Adrenal gland (tissue), 12 donors: ENCODE results near the gene TNNT2. TPM values are rescaled to one million over a fixed set of nuclear protein-coding genes. Genes with fewer than 3 reads are reported as not detected.

Source experiments
- DNase-seq, 7 donors: peaks; one replicate each; pipeline ENCODE4 v3.0.0-alpha.2; 2019 to 2020
- H3K27ac ChIP-seq, 5 donors: fragments of 200-600 bp; sonication (generic) in 4 of 5; 1 replicate in 3 of 5; 2 replicates in 2 of 5; pipeline versions ENCODE4 v1.5.1 to v1.8.0; 2016 to 2020; ENCODE audit warnings: mild to moderate bottlenecking in 1 of 5
- H3K27me3 ChIP-seq: fragments of 200-600 bp; 2 replicates; pipeline ENCODE4 v1.8.0; 2021
- H3K36me3 ChIP-seq, 2 donors: fragments of 200-600 bp; replicated peaks in 1 of 2; 1 replicate in 1 of 2; 2 replicates in 1 of 2; pipeline versions ENCODE4 v1.5.1 to v1.8.0; 2018 to 2022
- H3K4me1 ChIP-seq, 2 donors: fragments of 200-600 bp; replicated peaks in 1 of 2; 1 replicate in 1 of 2; 2 replicates in 1 of 2; pipeline versions ENCODE4 v1.5.1 to v1.8.0; 2018 to 2021
- H3K4me3 ChIP-seq, 4 donors: fragments of 200-600 bp; sonication (generic) in 3 of 4; one replicate each; pipeline ENCODE4 v1.5.1; 2016 to 2018
- H3K9me3 ChIP-seq, 3 donors: fragments of 200-600 bp; sonication (generic) in 1 of 3; replicated peaks in 1 of 3; 1 replicate in 2 of 3; 2 replicates in 1 of 3; pipeline versions ENCODE4 v1.5.1 to v1.8.0; 2016 to 2021
- POLR2A ChIP-seq, 2 donors: fragments of 450-650 bp; IDR thresholded peaks; one replicate each; pipeline ENCODE4 v1.6.1; 2017; ENCODE audit warnings: antibody characterized with exemption in 2 of 2, mild to moderate bottlenecking in 2 of 2, moderate library complexity in 1 of 2
- WGBS, 4 donors: extraction: QIAGEN DNeasy Blood & Tissue Kit in 2 of 4; methylation state at CpG; one replicate each; pipeline versions ENCODE4 v1.1.5 to v1.1.7; 2013 to 2017; 5-methylcytosine and 5-hydroxymethylcytosine counted together
- intact Hi-C, 2 donors: fragments of 100-400 bp; cut with DNase I; formaldehyde crosslinking; loops; one replicate each; pipeline versions ENCODE4 v1.14.1 to v1.15.0; 2022 to 2023
- polyA plus RNA-seq, 3 donors: library from polyadenylated mRNA; stranded (reverse); fragments of 200-250 nt in 2 of 3; fragments of 350-450 nt in 1 of 3; fragmentation: Illumina TruSeq in 1 of 3; extraction: RNeasy Lipid Tissue Mini Kit (QIAGEN cat#74804) in 1 of 3; gene quantifications; one replicate each; pipeline ENCODE4 v1.2.3, GENCODE V29; 2013 to 2014
- total RNA-seq, 9 donors: library from RNA; depleted of rRNA in 4 of 9; stranded (reverse); fragments of >200 nt in 4 of 9; fragments of 120-200 nt in 1 of 9; fragmentation: NEBNext Ultra II Directional in 1 of 9; extraction: Animal tissue kit (Norgen Biotek cat#: 25700) in 1 of 9; gene quantifications; one replicate each; pipeline versions ENCODE4 v1.1.0 to v1.2.4, GENCODE V29; 2013 to 2023
- TF ChIP-seq, protein P1 (sequence below), 6 experiments: fragments of 450-650 bp in 4 of 6; fragments of 200-600 bp in 2 of 6; sonication (generic) in 1 of 6; IDR thresholded peaks; 1 replicate in 5 of 6; 2 replicates in 1 of 6; pipeline versions ENCODE4 v1.5.1 to v1.8.0; 2016 to 2021; ENCODE audit warnings: antibody characterized with exemption in 6 of 6, mild to moderate bottlenecking in 2 of 6, moderate library complexity in 1 of 6
- donor health status: healthy with polysubstance abuse.
- donor health status: Bipolar disorder and iron deficiency.
- donor health status: DM: yes; HTN: yes; CAD: no.
- donor health status: DM: no; HTN: no; CAD: no.
- donor health status: DM: no; HTN: no; CAD: no.
- donor health status: DM: yes; HTN: yes; CAD: no.

Gene TNNT2
- total and polyA plus RNA-seq, 12 donors: 0.39 to 37.3 (median 3.8) TPM; not detected in 2

- DNase-seq: no peak
- Histone ChIP-seq H3K9me3 (no peaks in the 10 kb centered on the region), H3K4me1 (no peaks in the 10 kb centered on the region), H3K4me3 (no peak overlapping the region), H3K36me3 (no peaks in the 10 kb centered on the region), H3K27ac (no peak overlapping the region), H3K27me3 (no peaks in the 10 kb centered on the region)
- no peak for TF ChIP-seq POLR2A (IDR thresholded peaks at IDR 0.05)
- TF ChIP-seq, protein P1, sequence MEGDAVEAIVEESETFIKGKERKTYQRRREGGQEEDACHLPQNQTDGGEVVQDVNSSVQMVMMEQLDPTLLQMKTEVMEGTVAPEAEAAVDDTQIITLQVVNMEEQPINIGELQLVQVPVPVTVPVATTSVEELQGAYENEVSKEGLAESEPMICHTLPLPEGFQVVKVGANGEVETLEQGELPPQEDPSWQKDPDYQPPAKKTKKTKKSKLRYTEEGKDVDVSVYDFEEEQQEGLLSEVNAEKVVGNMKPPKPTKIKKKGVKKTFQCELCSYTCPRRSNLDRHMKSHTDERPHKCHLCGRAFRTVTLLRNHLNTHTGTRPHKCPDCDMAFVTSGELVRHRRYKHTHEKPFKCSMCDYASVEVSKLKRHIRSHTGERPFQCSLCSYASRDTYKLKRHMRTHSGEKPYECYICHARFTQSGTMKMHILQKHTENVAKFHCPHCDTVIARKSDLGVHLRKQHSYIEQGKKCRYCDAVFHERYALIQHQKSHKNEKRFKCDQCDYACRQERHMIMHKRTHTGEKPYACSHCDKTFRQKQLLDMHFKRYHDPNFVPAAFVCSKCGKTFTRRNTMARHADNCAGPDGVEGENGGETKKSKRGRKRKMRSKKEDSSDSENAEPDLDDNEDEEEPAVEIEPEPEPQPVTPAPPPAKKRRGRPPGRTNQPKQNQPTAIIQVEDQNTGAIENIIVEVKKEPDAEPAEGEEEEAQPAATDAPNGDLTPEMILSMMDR (IDR thresholded peaks at IDR 0.05): no peak
- WGBS, 4 donors: 60 to 76% (median 73%) methylated on average over 2 to 3 of the region's 3 CpGs
- intact Hi-C loops: no loop called here
These were observed 41.6 kb downstream of the TNNT2 start for GRCh38 chr1:201335901-201336300.

- no peak for DNase-seq
- no peak for TF ChIP-seq POLR2A (IDR thresholded peaks at IDR 0.05)
- no peak overlapping the region for H3K4me3 ChIP-seq
- no peaks in the 10 kb centered on the region for H3K27me3 ChIP-seq
- intact Hi-C loops: no loop called here
- H3K4me1 ChIP-seq: no peaks in the 10 kb centered on the region
- no peak overlapping the region for H3K27ac ChIP-seq
- no peaks in the 10 kb centered on the region for H3K9me3 ChIP-seq
- WGBS, 4 donors: 83 to 91% (median 87%) methylated on average over 10 of the region's 10 CpGs
- no peaks in the 10 kb centered on the region for H3K36me3 ChIP-seq
These were observed 42.2 kb downstream of the TNNT2 start for GRCh38 chr1:201335174-201335870.

DNA sequence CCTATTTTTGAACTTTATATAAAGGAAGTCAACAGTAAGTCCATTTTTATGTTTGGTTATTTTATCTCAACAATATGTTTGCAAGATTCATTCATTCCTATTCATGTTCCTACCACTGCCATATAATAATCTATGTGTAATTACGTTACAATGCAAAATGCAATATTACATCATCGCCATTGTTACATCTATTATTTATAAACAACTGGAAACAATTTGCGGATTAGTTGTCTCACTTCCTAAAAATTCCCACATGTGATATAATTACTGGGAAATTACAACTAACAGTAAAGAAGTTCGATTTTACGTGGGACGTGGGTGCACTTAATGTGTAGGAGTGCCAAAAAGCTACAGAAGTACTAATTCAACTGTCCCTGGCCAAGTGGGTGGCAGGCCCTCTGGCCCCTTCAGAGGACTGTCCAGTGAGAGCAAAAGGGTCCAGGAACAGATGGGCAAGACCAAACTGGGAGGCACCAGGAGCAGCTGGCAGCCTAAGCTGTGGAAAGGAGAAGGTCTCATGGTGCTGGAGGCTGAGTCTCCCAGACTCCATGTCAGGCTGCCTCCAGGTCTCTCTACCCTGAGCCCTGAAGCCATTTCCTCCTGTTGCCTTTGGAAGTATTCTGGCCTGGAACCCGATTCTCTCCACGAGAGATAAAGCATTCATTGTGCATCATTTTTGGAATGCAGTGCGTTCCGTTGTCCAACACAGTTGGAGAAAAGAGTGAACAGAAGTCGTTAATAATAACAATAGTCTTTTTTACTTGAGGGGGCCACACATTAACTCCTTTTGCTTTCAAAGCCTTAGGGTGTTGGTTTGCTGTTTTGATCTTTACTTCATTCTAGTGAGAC, 42.9 kb downstream of the TNNT2 start:
- TF ChIP-seq, protein P1 (IDR thresholded peaks at IDR 0.05): no peak
- no peak for TF ChIP-seq POLR2A (IDR thresholded peaks at IDR 0.05)
- H3K27me3 ChIP-seq: no peaks in the 10 kb centered on the region
- no peak overlapping the region for H3K27ac ChIP-seq
- no peaks in the 10 kb centered on the region for H3K36me3 ChIP-seq
- H3K4me1 ChIP-seq: no peaks in the 10 kb centered on the region
- DNase-seq: no peak
- no peaks in the 10 kb centered on the region for H3K9me3 ChIP-seq
- intact Hi-C loops: no loop called here
- 72 to 75% (median 75%) methylated on average over 11 of the region's 11 CpGs for WGBS, 4 donors
- no peak overlapping the region for H3K4me3 ChIP-seq

GRCh38 chr1:201332616-201333335, 44.7 kb downstream of the TNNT2 start:
- TF ChIP-seq, protein P1 (IDR thresholded peaks at IDR 0.05): no peak
- TF ChIP-seq POLR2A (IDR thresholded peaks at IDR 0.05): no peak
- WGBS, 4 donors: 91 to 93% (median 92%) methylated on average over 7 to 10 of the region's 10 CpGs
- intact Hi-C loops: no loop called here
- Histone ChIP-seq H3K4me3 (no peak overlapping the region), H3K4me1 (no peaks in the 10 kb centered on the region), H3K27ac (no peak overlapping the region), H3K9me3 (no peaks in the 10 kb centered on the region), H3K27me3 (no peaks in the 10 kb centered on the region), H3K36me3 (no peaks in the 10 kb centered on the region)
- DNase-seq: no peak
